ENCODE results near the gene CACNA1H. TPM values are rescaled to one million over a fixed set of nuclear protein-coding genes. Genes with fewer than 3 reads are reported as not detected.

The CACNA1H gene
- total RNA-seq, 3 donors from 2014 or later (not counting 1 experiment from before 2014, with no cell fraction given), result 1.1 to 1.5 (median 1.3) TPM

DNA sequence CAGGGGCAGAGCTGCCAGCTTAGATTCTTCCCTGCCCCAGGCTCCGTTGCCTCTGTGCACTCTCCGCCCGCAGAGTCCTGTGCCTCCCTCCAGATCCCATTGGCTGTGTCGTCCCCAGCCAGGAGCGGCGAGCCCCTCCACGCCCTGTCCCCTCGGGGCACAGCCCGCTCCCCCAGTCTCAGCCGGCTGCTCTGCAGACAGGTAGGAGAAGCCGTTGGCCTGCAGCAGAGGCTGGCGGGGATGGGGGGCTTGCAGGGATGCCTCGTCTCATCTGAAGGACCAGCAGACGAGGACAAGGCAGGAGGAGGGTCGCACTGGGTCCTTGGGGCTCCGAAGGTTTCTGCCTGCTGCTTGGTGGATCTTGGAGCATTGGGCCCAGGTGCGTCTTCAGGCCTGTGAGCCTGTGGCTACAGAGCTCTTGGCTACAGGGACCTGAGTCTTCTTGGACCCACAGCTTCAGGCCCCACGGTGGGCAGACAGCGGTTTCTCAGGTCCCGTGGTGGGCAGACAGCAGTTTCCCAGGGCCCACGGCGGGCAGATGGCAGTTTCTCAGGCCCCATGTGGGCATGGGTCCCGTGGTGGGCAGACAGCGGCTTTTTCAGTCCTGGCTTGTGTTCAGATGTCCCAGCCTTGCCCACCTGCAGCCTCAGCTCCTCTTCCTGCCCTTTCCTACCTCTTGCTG lies 66.2 kb downstream of the CACNA1H start:
- H3K27ac Mint-ChIP-seq, result no peak overlapping the region
- no peaks in the 10 kb centered on the region for H3K27me3 Mint-ChIP-seq (ENCODE audit: low read depth in 2 of 2)
- H3K36me3 ChIP-seq (ENCODE audit: control insufficient read depth, insufficient read depth, low read length), result no peaks in the 10 kb centered on the region
- H3K4me3 Mint-ChIP-seq, result no peak overlapping the region
- WGBS (ENCODE audit: insufficient coverage), result 81% methylated on average over 24 of the region's 24 CpGs
- no peak for DNase-seq
- no peak overlapping the region for H3K27ac ChIP-seq (ENCODE audit: low read length)
- no peaks in the 10 kb centered on the region for H3K9me3 Mint-ChIP-seq
- H3K27me3 ChIP-seq (ENCODE audit: control insufficient read depth, insufficient read depth, low read length), result no peaks in the 10 kb centered on the region
- no peaks in the 10 kb centered on the region for H3K36me3 Mint-ChIP-seq
- no peaks in the 10 kb centered on the region for H3K4me1 ChIP-seq (ENCODE audit: control insufficient read depth, insufficient read depth, low read length)
- peaks cover 0 to 4% of the 10 kb centered on the region in 2 donors for H3K4me1 Mint-ChIP-seq
- ATAC-seq, result no peak
- TF ChIP-seq, protein P1, sequence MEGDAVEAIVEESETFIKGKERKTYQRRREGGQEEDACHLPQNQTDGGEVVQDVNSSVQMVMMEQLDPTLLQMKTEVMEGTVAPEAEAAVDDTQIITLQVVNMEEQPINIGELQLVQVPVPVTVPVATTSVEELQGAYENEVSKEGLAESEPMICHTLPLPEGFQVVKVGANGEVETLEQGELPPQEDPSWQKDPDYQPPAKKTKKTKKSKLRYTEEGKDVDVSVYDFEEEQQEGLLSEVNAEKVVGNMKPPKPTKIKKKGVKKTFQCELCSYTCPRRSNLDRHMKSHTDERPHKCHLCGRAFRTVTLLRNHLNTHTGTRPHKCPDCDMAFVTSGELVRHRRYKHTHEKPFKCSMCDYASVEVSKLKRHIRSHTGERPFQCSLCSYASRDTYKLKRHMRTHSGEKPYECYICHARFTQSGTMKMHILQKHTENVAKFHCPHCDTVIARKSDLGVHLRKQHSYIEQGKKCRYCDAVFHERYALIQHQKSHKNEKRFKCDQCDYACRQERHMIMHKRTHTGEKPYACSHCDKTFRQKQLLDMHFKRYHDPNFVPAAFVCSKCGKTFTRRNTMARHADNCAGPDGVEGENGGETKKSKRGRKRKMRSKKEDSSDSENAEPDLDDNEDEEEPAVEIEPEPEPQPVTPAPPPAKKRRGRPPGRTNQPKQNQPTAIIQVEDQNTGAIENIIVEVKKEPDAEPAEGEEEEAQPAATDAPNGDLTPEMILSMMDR (IDR thresholded peaks at IDR 0.05), result no peak
- H3K9me3 ChIP-seq (ENCODE audit: control insufficient read depth, insufficient read depth, low read length), result no peaks in the 10 kb centered on the region
- no peak overlapping the region for H3K4me3 ChIP-seq (ENCODE audit: low read length)
- intact Hi-C loops (cut with micrococcal nuclease), result no loop called here

DNA sequence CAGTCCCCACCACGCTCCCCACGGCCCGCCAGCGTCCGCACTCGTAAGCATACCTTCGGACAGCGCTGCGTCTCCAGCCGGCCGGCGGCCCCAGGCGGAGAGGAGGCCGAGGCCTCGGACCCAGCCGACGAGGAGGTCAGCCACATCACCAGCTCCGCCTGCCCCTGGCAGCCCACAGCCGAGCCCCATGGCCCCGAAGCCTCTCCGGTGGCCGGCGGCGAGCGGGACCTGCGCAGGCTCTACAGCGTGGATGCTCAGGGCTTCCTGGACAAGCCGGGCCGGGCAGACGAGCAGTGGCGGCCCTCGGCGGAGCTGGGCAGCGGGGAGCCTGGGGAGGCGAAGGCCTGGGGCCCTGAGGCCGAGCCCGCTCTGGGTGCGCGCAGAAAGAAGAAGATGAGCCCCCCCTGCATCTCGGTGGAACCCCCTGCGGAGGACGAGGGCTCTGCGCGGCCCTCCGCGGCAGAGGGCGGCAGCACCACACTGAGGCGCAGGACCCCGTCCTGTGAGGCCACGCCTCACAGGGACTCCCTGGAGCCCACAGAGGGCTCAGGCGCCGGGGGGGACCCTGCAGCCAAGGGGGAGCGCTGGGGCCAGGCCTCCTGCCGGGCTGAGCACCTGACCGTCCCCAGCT lies 67.3 kb downstream of the CACNA1H start:
- H3K36me3 ChIP-seq (ENCODE audit: control insufficient read depth, insufficient read depth, low read length), result no peaks in the 10 kb centered on the region
- intact Hi-C loops (cut with micrococcal nuclease), result no loop called here
- no peaks in the 10 kb centered on the region for H3K27me3 ChIP-seq (ENCODE audit: control insufficient read depth, insufficient read depth, low read length)
- 92% methylated on average over 55 of the region's 55 CpGs for WGBS (ENCODE audit: insufficient coverage)
- no peak overlapping the region for H3K27ac Mint-ChIP-seq
- no peaks in the 10 kb centered on the region for H3K4me1 ChIP-seq (ENCODE audit: control insufficient read depth, insufficient read depth, low read length)
- H3K27ac ChIP-seq (ENCODE audit: low read length), result no peak overlapping the region
- no peaks in the 10 kb centered on the region for H3K36me3 Mint-ChIP-seq
- no peak for DNase-seq
- no peaks in the 10 kb centered on the region for H3K9me3 ChIP-seq (ENCODE audit: control insufficient read depth, insufficient read depth, low read length)
- H3K27me3 Mint-ChIP-seq (ENCODE audit: low read depth in 2 of 2), result no peaks in the 10 kb centered on the region
- no peak overlapping the region for H3K4me3 ChIP-seq (ENCODE audit: low read length)
- no peaks in the 10 kb centered on the region for H3K9me3 Mint-ChIP-seq
- ATAC-seq, result no peak
- TF ChIP-seq, protein P1 (IDR thresholded peaks at IDR 0.05), result no peak
- no peak overlapping the region for H3K4me3 Mint-ChIP-seq
- H3K4me1 Mint-ChIP-seq, result peaks cover 0 to 4% of the 10 kb centered on the region in 2 donors

DNA sequence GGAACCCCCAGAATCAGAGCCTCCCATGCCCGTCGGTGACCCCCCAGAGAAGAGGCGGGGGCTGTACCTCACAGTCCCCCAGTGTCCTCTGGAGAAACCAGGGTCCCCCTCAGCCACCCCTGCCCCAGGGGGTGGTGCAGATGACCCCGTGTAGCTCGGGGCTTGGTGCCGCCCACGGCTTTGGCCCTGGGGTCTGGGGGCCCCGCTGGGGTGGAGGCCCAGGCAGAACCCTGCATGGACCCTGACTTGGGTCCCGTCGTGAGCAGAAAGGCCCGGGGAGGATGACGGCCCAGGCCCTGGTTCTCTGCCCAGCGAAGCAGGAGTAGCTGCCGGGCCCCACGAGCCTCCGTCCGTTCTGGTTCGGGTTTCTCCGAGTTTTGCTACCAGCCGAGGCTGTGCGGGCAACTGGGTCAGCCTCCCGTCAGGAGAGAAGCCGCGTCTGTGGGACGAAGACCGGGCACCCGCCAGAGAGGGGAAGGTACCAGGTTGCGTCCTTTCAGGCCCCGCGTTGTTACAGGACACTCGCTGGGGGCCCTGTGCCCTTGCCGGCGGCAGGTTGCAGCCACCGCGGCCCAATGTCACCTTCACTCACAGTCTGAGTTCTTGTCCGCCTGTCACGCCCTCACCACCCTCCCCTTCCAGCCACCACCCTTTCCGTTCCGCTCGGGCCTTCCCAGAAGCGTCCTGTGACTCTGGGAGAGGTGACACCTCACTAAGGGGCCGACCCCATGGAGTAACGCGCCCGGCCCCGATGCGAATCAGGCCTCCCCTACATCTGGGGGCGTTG lies 68.1 kb downstream of the CACNA1H start:
- H3K27me3 Mint-ChIP-seq (ENCODE audit: low read depth in 2 of 2), result no peaks in the 10 kb centered on the region
- 84% methylated on average over 48 of the region's 48 CpGs for WGBS (ENCODE audit: insufficient coverage)
- DNase-seq, result no peak

More for the DNA sequence above, 68.1 kb downstream of the CACNA1H start:
- no peak overlapping the region for H3K27ac Mint-ChIP-seq
- no peak overlapping the region for H3K27ac ChIP-seq (ENCODE audit: low read length)
- ATAC-seq, result no peak
- H3K4me3 Mint-ChIP-seq, result no peak overlapping the region
- intact Hi-C loops (cut with micrococcal nuclease), result no loop called here
- H3K27me3 ChIP-seq (ENCODE audit: control insufficient read depth, insufficient read depth, low read length), result no peaks in the 10 kb centered on the region
- H3K9me3 ChIP-seq (ENCODE audit: control insufficient read depth, insufficient read depth, low read length), result no peaks in the 10 kb centered on the region
- TF ChIP-seq, protein P1 (IDR thresholded peaks at IDR 0.05), result no peak
- no peaks in the 10 kb centered on the region for H3K9me3 Mint-ChIP-seq
- no peaks in the 10 kb centered on the region for H3K36me3 ChIP-seq (ENCODE audit: control insufficient read depth, insufficient read depth, low read length)
- H3K4me1 ChIP-seq (ENCODE audit: control insufficient read depth, insufficient read depth, low read length), result peaks cover 3% of the 10 kb centered on the region
- no peak overlapping the region for H3K4me3 ChIP-seq (ENCODE audit: low read length)
- H3K4me1 Mint-ChIP-seq, result peaks cover 0 to 3% of the 10 kb centered on the region in 2 donors
- no peaks in the 10 kb centered on the region for H3K36me3 Mint-ChIP-seq

Data from natural killer cell (primary cell).